ENCODE data around the gene HS3ST3A1. TPM values are rescaled to one million over a fixed set of nuclear protein-coding genes. Genes with fewer than 3 reads are reported as not detected.

The HS3ST3A1 gene
- total RNA-seq, 1 donor from 2014 or later, result 0.93 TPM

- intact Hi-C loops (cut with DNase I), result no loop called here
- Histone ChIP-seq H3K4me3 (no peak overlapping the region), H3K27ac (no peak overlapping the region), H3K36me3 (no peaks in the 10 kb centered on the region), H3K4me1 (peaks cover 19% of the 10 kb centered on the region), H3K9me3 (no peaks in the 10 kb centered on the region), H3K27me3 (peaks cover 44% of the 10 kb centered on the region)
- DNase-seq (no peak), ATAC-seq (peak; percentile 41)
- peak; percentile 66 for TF ChIP-seq CTCF (IDR thresholded peaks at IDR 0.05)
These were observed 3.9 kb downstream of the HS3ST3A1 start for GRCh38 chr17:13597723-13598347.

GRCh38 chr17:13596241-13596923 is 5.3 kb downstream of the HS3ST3A1 start:
- ATAC-seq (no peak), DNase-seq (no peak)
- no peak overlapping the region for H3K27ac ChIP-seq
- peaks cover 29% of the 10 kb centered on the region for H3K27me3 ChIP-seq
- peaks cover 7% of the 10 kb centered on the region for H3K4me1 ChIP-seq
- TF ChIP-seq CTCF (IDR thresholded peaks at IDR 0.05), result no peak
- H3K4me3 ChIP-seq, result no peak overlapping the region
- H3K36me3 ChIP-seq, result no peaks in the 10 kb centered on the region
- no peaks in the 10 kb centered on the region for H3K9me3 ChIP-seq
- intact Hi-C loops (cut with DNase I), result no loop called here

GRCh38 chr17:13595599-13595899 is 6.2 kb downstream of the HS3ST3A1 start:
- intact Hi-C loops (cut with DNase I), result no loop called here
- Histone ChIP-seq H3K9me3 (no peaks in the 10 kb centered on the region), H3K27ac (no peak overlapping the region), H3K27me3 (peaks cover 21% of the 10 kb centered on the region), H3K4me1 (no peaks in the 10 kb centered on the region), H3K36me3 (no peaks in the 10 kb centered on the region), H3K4me3 (no peak overlapping the region)
- ATAC-seq (no peak), DNase-seq (no peak)
- no peak for TF ChIP-seq CTCF (IDR thresholded peaks at IDR 0.05)

- Histone ChIP-seq H3K27me3 (peaks cover 15% of the 10 kb centered on the region), H3K4me1 (no peaks in the 10 kb centered on the region), H3K4me3 (no peak overlapping the region), H3K27ac (no peak overlapping the region), H3K9me3 (no peaks in the 10 kb centered on the region), H3K36me3 (no peaks in the 10 kb centered on the region)
- intact Hi-C loops (cut with DNase I), result no loop called here
- peak; percentile 88 for ATAC-seq
- no peak for DNase-seq
- TF ChIP-seq CTCF (IDR thresholded peaks at IDR 0.05), result peak; percentile 92
These were observed 6.7 kb downstream of the HS3ST3A1 start for GRCh38 chr17:13594762-13595598.

- ATAC-seq (no peak), DNase-seq (no peak)
- Histone ChIP-seq H3K9me3 (no peaks in the 10 kb centered on the region), H3K36me3 (no peaks in the 10 kb centered on the region), H3K27me3 (peaks cover 9% of the 10 kb centered on the region), H3K4me3 (no peak overlapping the region), H3K4me1 (no peaks in the 10 kb centered on the region), H3K27ac (no peak overlapping the region)
- no peak for TF ChIP-seq CTCF (IDR thresholded peaks at IDR 0.05)
- intact Hi-C loops (cut with DNase I), result no loop called here
These were observed 7.4 kb downstream of the HS3ST3A1 start for GRCh38 chr17:13594310-13594709.
